GM23338 (cell line): Measurements from ENCODE around the gene RPTOR.

Experiments used
- CREB1 ChIP-seq: fragments of 250-450 bp; sonication (Bioruptor Pico); IDR thresholded peaks from 2 replicates; pipeline ENCODE4 v1.5.0; 2020; ENCODE audit warnings: low read depth, mild to moderate bottlenecking, moderate library complexity
- CTCF ChIP-seq, 2 experiments: fragments of 200-600 bp in 1 of 2; sonication (generic) in 1 of 2; conservative IDR thresholded peaks; 2 replicates each; pipeline versions ENCODE4 v1.5.1 to v1.6.1; 2016 to 2017; ENCODE audit warnings: antibody characterized with exemption in 2 of 2, low read depth in 2 of 2, mild to moderate bottlenecking in 2 of 2, moderate library complexity in 1 of 2
- ETS1 ChIP-seq: IDR thresholded peaks from 2 replicates; pipeline ENCODE4 v1.6.1; 2016; ENCODE audit warnings: antibody characterized with exemption
- EZH2 ChIP-seq: fragments of 200-600 bp; sonication (generic); IDR thresholded peaks from one replicate; pipeline ENCODE4 v1.8.0; 2017; ENCODE audit warnings: antibody characterized with exemption, mild to moderate bottlenecking, low read depth; ENCODE audit not compliant: unreplicated experiment
- EZH2phosphoT487 ChIP-seq: fragments of 200-600 bp; sonication (generic); IDR thresholded peaks from one replicate; pipeline ENCODE4 v1.8.1; 2018; ENCODE audit warnings: antibody characterized with exemption; ENCODE audit not compliant: unreplicated experiment
- JUNB ChIP-seq: IDR thresholded peaks from one replicate; pipeline ENCODE4 v1.6.1; 2016; ENCODE audit warnings: antibody characterized with exemption; ENCODE audit not compliant: unreplicated experiment
- NANOG ChIP-seq: IDR thresholded peaks from 2 replicates; pipeline ENCODE4 v1.6.1; 2016; ENCODE audit warnings: antibody characterized with exemption, borderline replicate concordance
- POLR2AphosphoS5 ChIP-seq: IDR thresholded peaks from 2 replicates; pipeline ENCODE4 v1.6.1; 2016; ENCODE audit warnings: antibody characterized with exemption, low read depth
- REST ChIP-seq: IDR thresholded peaks from one replicate; pipeline ENCODE4 v1.6.1; 2018; ENCODE audit warnings: antibody characterized with exemption; ENCODE audit not compliant: unreplicated experiment
- STAT1 ChIP-seq: IDR thresholded peaks from one replicate; pipeline ENCODE4 v1.6.1; 2016; ENCODE audit warnings: antibody characterized with exemption; ENCODE audit not compliant: unreplicated experiment
- ZNF114 ChIP-seq: fragments of 250-450 bp; sonication (Bioruptor Pico); IDR thresholded peaks from 2 replicates; pipeline ENCODE4 v1.5.0; 2020; ENCODE audit warnings: mild to moderate bottlenecking, moderate library complexity
- ZNF331 ChIP-seq: fragments of 250-450 bp; sonication (Bioruptor Pico); IDR thresholded peaks from 2 replicates; pipeline ENCODE4 v1.5.0; 2020; ENCODE audit warnings: low read depth, mild to moderate bottlenecking, moderate library complexity
- ZNF462 ChIP-seq: fragments of 250-450 bp; sonication (Bioruptor Pico); IDR thresholded peaks from 2 replicates; pipeline ENCODE4 v1.5.0; 2020; ENCODE audit warnings: mild to moderate bottlenecking, moderate library complexity

- TF ChIP-seq CTCF (conservative IDR thresholded peaks at IDR 0.05; ENCODE audit: low read depth in 2 of 2) = no peak
- no peak for TF ChIP-seq EZH2phosphoT487
- TF ChIP-seq EZH2 = no peak
- TF ChIP-seq CREB1 (CRISPR knock-in tag) = no peak
- no peak for TF ChIP-seq POLR2AphosphoS5
- no peak for TF ChIP-seq NANOG
- no peak for TF ChIP-seq REST
- TF ChIP-seq JUNB = no peak
- no peak for TF ChIP-seq ETS1
- no peak for TF ChIP-seq ZNF114
- TF ChIP-seq STAT1 = no peak
- TF ChIP-seq ZNF462 (CRISPR knock-in tag) = no peak
- TF ChIP-seq ZNF331 = no peak
Observed at GRCh38 chr17:80717720-80718083, 173.1 kb downstream of the RPTOR start.
